ENCODE measurements around the gene ARHGDIG.

- TF ChIP-seq POLR2A (IDR thresholded peaks at IDR 0.05) (no peak), CTCF (IDR thresholded peaks at IDR 0.05) (no peak)
Observed at GRCh38 chr16:296276-296675, 15.9 kb downstream of the ARHGDIG start.
